Measurements from ENCODE around the gene MICU2.
"Not testable (repeated sequence)": the region's sequence is repeated elsewhere in the genome, so short reads cannot be mapped to it uniquely, and the experiment has no call there.

Gene MICU2

DNA sequence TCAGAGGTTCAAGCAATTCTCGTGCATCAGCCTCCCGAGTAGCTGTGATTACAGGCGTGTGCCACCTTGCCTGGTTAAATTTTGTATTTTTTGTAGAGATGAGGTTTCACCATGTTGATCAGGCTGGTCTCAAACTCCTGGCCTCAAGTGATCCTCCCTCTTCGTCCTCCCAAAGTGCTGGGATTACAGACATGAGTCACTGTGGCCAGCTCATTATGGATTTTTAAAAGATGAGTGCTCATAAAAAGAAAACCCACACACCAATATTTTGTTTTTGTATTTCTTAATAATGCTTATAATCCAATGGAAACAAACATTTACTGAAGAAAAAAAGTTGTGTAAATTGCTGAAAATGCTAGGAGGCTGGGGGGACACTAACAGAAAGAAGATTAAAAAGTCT, 5.0 kb upstream of the MICU2 start:
- DNase-seq (ENCODE audit: low read depth, low spot score) = no peak
- H3K9ac ChIP-seq (ENCODE audit: insufficient read length) = no peak overlapping the region

DNA sequence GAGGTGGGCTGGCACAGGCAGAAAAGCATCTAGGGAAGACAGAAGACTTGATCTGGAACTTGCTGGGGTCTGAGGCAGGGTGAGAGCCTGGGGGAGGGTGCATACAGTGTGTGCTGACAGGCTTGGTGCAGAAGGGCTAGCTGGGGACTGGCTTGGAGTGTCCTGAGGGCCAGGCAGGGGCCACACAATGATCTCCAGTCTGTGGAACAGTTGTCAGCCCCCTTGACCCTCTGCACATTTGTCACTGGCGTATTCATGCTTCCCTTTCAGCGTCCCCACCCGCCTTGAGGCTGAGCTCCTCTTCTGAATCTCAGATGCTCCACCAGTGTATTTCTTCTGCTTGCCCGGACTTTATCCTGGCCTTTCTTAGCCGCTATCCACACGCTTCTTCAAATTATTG, 2.8 kb upstream of the MICU2 start:
- no peak overlapping the region for H3K4me3 ChIP-seq
- no peak for TF ChIP-seq EZH2 (IDR thresholded peaks at IDR 0.05)
- TF ChIP-seq FOXP2 (optimal IDR thresholded peaks at IDR 0.05; ENCODE audit: control extremely low read depth, extremely low read length, insufficient read depth) = no peak
- TF ChIP-seq POLR2AphosphoS5 (IDR thresholded peaks at IDR 0.05; ENCODE audit: borderline replicate concordance, low read depth, low read length) = no peak
- no peaks in the 10 kb centered on the region; the same call in 1 of the 2 replicates for H3K36me3 ChIP-seq (ENCODE audit: insufficient read depth, low read length)
- no peak for DNase-seq (ENCODE audit: low read depth, low spot score)
- H3K9ac ChIP-seq (ENCODE audit: insufficient read length) = no peak overlapping the region
- no peak overlapping the region for H3K27ac ChIP-seq
- H3K9me3 ChIP-seq (ENCODE audit: low read depth, low read length) = no peaks in the 10 kb centered on the region

More for the DNA sequence above, 5.0 kb upstream of the MICU2 start:
- no peak overlapping the region for H3K4me3 ChIP-seq
- H3K27ac ChIP-seq = no peak overlapping the region
- TF ChIP-seq FOXP2 (optimal IDR thresholded peaks at IDR 0.05; ENCODE audit: control extremely low read depth, extremely low read length, insufficient read depth) (no peak), EZH2 (IDR thresholded peaks at IDR 0.05) (no peak), POLR2AphosphoS5 (IDR thresholded peaks at IDR 0.05; ENCODE audit: borderline replicate concordance, low read depth, low read length) (no peak)
- no peaks in the 10 kb centered on the region for H3K9me3 ChIP-seq (ENCODE audit: low read depth, low read length)
- no peaks in the 10 kb centered on the region for H3K36me3 ChIP-seq (ENCODE audit: insufficient read depth, low read length)

DNA sequence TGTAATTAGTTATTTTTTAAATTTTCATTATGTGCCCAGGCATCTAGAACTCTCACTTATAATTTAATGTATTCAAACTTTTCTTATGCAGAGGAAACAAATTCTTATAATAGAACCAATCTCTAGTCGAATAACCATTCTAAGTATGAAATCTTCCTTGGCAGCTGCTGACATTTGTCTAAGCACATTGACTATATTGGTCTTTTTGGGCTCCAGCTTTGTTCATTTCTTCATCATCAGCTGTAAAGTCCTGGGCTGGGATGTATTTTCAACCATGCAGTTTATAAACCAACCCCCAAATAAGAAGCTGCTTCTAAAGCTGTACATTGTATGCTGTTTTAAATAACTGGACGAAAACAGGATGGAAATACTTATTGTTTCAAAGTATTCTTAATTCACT, 2.3 kb upstream of the MICU2 start:
- Histone ChIP-seq H3K27ac (no peak overlapping the region), H3K36me3 (ENCODE audit: insufficient read depth, low read length) (peaks cover 4% of the 10 kb centered on the region; the same call in 1 of the 2 replicates), H3K4me3 (no peak overlapping the region), H3K9me3 (ENCODE audit: low read depth, low read length) (no peaks in the 10 kb centered on the region), H3K9ac (ENCODE audit: insufficient read length) (no peak overlapping the region)
- DNase-seq (ENCODE audit: low read depth, low spot score) = no peak
- TF ChIP-seq EZH2 (IDR thresholded peaks at IDR 0.05) = no peak
- no peak for TF ChIP-seq POLR2AphosphoS5 (IDR thresholded peaks at IDR 0.05; ENCODE audit: borderline replicate concordance, low read depth, low read length)
- no peak for TF ChIP-seq FOXP2 (optimal IDR thresholded peaks at IDR 0.05; ENCODE audit: control extremely low read depth, extremely low read length, insufficient read depth)

DNA sequence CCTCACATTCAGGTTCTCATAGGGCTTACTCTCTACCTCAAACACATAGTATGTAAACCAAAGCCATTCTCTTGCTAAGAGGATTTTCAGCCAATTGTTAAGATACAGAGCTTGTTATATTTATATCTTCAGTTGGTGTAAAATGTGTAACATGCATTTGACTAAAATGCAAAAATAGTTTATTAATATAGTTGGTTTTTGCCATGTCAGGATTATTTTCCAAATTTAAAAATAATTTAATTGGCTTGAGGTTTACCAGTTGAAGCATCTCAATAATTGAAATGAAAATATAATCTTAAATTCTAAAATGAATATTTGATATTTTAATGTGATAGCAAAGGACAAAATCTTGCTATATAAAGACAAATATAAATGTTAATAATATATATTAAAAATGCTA, 7.2 kb downstream of the MICU2 start:
- Histone ChIP-seq H3K27ac (no peak overlapping the region), H3K4me3 (no peak overlapping the region), H3K36me3 (ENCODE audit: insufficient read depth, low read length) (peaks cover 7% of the 10 kb centered on the region; the same call in 1 of the 2 replicates), H3K9ac (ENCODE audit: insufficient read length) (no peak overlapping the region), H3K9me3 (ENCODE audit: low read depth, low read length) (0 out of 2 replicates have a peak, but pooled peaks cover 1% of the 10 kb centered on the region)
- TF ChIP-seq POLR2AphosphoS5 (IDR thresholded peaks at IDR 0.05; ENCODE audit: borderline replicate concordance, low read depth, low read length) (no peak), EZH2 (IDR thresholded peaks at IDR 0.05) (no peak)
- DNase-seq (ENCODE audit: low read depth, low spot score) = no peak

DNA sequence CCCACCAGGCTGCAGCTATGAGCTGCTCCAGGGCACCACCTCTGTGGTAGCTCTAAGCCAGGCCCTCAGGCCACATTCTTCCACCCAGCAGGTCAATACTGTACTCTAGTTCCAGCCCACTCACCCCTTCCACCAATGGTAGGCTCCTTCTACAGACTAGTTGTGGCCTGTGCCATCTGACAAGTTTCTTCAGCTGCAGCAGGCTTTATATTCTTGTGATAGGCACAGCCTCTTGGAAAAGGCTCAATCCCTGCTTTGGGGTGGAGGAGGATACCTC, 8.5 kb downstream of the MICU2 start:
- Histone ChIP-seq H3K4me3 (no peak overlapping the region), H3K36me3 (ENCODE audit: insufficient read depth, low read length) (no peaks in the 10 kb centered on the region), H3K9me3 (ENCODE audit: low read depth, low read length) (0 out of 2 replicates have a peak, but pooled peaks cover 3% of the 10 kb centered on the region), H3K27ac (no peak overlapping the region), H3K9ac (ENCODE audit: insufficient read length) (no peak overlapping the region)
- DNase-seq (ENCODE audit: low read depth, low spot score) = no peak
- TF ChIP-seq EZH2 (IDR thresholded peaks at IDR 0.05) (no peak), POLR2AphosphoS5 (IDR thresholded peaks at IDR 0.05; ENCODE audit: borderline replicate concordance, low read depth, low read length) (no peak), FOXP2 (optimal IDR thresholded peaks at IDR 0.05; ENCODE audit: control extremely low read depth, extremely low read length, insufficient read depth) (no peak)

DNA sequence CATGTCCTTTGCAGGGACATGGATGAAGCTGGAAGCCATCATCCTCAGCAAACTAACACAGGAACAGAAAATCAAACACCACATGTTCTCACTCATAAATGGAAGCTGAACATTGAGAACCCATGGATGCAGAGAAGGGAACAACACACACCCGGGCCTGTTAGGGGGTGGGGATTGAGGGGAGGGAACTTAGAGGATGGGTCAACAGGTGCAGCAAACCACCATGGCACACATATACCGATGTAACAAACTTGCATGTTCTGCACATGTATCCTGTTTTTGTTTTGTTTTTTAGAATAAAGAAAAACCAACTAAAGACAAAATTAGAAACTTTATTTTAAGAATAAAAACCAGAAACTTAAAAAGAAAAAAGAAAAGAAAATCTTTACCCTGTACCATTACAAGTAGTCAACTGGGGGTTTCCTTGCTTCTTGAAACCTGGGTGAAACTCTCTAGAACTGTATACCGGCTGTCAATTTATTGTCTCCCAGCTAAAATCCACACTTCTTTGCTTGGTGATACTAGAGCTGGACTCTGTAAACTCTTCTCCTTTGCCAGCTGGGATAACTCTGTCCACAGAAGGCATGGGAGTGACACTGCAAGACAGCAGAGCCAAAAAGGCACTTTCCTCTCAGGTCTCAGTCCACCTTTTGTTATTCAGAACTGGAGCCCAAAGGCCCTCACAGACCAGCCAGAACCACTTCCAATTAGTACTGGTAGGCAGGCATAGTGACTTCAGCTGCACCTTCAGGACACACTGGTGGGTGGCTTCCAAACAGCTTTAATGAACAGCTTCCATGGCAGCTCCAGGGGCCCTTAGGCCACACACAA, 9.0 kb downstream of the MICU2 start:
- no peak overlapping the region for H3K9ac ChIP-seq (ENCODE audit: insufficient read length)
- H3K4me3 ChIP-seq = no peak overlapping the region
- no peaks in the 10 kb centered on the region for H3K36me3 ChIP-seq (ENCODE audit: insufficient read depth, low read length)
- no peak overlapping the region for H3K27ac ChIP-seq
- no peak for DNase-seq (ENCODE audit: low read depth, low spot score)
- TF ChIP-seq FOXP2 (optimal IDR thresholded peaks at IDR 0.05; ENCODE audit: control extremely low read depth, extremely low read length, insufficient read depth) (no peak), EZH2 (IDR thresholded peaks at IDR 0.05) (no peak), POLR2AphosphoS5 (IDR thresholded peaks at IDR 0.05; ENCODE audit: borderline replicate concordance, low read depth, low read length) (no peak)
- H3K9me3 ChIP-seq (ENCODE audit: low read depth, low read length) = 0 out of 2 replicates have a peak, but pooled peaks cover 3% of the 10 kb centered on the region

DNA sequence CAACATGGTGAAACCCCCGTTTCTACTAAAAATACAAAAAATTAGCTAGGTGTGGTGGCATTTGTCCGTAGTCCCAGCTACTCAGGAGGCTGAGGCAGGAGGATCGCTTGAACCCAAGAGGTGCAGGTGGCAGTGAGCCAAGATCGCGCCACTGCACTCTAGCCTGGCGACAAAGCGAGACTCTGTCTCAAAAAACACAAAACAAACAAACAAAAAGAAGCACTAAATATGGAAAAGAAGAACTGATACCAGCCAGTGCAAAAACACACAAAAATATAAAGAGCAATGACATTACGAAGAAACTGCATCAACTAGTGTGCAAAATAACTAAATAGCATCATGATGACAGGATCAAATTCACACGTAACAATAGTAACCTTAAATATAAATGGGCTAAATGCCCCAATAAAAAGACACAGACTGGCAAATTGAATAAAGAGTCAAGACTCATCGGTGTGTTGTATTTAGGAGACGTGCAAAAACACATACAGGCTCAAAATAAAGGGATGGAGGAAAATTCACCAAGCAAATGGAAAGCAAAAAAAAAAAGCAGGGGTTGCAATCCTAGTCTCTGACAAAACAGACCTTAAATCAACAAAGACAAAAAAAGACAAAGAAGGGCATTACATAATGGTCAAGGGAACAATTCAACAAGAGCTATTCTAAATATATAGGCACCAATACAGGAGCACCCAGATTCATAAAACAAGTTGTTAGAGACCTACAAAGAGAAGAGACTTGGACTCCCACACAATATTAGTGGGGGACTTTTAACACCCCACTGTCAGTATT, 13.1 kb downstream of the MICU2 start:
- not testable (repeated sequence) for DNase-seq (ENCODE audit: low read depth, low spot score); H3K4me3 ChIP-seq; H3K9ac ChIP-seq (ENCODE audit: insufficient read length); H3K27ac ChIP-seq; H3K36me3 ChIP-seq (ENCODE audit: insufficient read depth, low read length); H3K9me3 ChIP-seq (ENCODE audit: low read depth, low read length)

DNA sequence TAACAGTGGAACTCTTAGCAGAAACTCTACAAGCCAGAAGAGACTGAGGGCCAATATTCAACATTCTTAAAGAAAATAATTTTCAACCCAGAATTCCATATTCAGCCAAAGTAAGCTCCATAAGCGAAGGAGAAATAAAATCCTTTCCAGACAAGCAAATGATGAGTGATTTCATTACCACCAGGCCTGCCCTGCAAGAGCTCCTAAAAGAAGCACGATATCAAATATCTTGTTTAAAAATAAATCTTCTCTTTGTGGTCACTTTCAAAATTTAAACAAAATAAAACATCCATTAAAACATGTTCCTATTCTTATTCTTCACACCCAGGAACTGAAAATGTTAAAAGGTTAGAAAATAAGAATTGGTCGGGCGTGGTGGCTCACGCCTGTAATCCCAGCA, 13.7 kb downstream of the MICU2 start:
- H3K9ac ChIP-seq (ENCODE audit: insufficient read length) = no peak overlapping the region
- H3K36me3 ChIP-seq (ENCODE audit: insufficient read depth, low read length) = no peaks in the 10 kb centered on the region
- 0 out of 2 replicates have a peak, but pooled peaks cover 3% of the 10 kb centered on the region for H3K9me3 ChIP-seq (ENCODE audit: low read depth, low read length)
- no peak overlapping the region for H3K27ac ChIP-seq
- no peak overlapping the region for H3K4me3 ChIP-seq
- TF ChIP-seq FOXP2 (optimal IDR thresholded peaks at IDR 0.05; ENCODE audit: control extremely low read depth, extremely low read length, insufficient read depth) = no peak
- TF ChIP-seq POLR2AphosphoS5 (IDR thresholded peaks at IDR 0.05; ENCODE audit: borderline replicate concordance, low read depth, low read length) = no peak
- no peak for TF ChIP-seq EZH2 (IDR thresholded peaks at IDR 0.05)
- no peak for DNase-seq (ENCODE audit: low read depth, low spot score)

DNA sequence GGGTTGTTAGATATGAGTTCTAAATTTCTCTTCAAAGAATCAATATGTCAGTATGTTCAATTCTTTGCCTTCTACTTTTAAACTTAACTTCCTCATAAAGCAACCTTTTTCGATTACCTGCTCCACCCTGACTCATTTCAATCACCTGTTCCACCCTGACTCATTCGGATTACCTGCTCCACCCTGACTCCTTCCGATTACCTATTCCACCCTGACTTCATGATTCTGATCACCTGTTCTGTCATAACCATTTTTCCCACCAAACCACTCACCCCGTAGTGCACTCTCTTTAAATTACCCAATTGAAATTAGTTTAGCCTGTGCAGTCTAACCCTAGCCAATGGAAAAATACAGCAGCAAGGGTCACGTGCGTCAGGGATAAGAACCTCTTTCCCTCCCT, 14.5 kb downstream of the MICU2 start:
- H3K36me3 ChIP-seq (ENCODE audit: insufficient read depth, low read length); H3K9me3 ChIP-seq (ENCODE audit: low read depth, low read length); H3K4me3 ChIP-seq; H3K27ac ChIP-seq; DNase-seq (ENCODE audit: low read depth, low spot score); H3K9ac ChIP-seq (ENCODE audit: insufficient read length): not testable (repeated sequence)

DNA sequence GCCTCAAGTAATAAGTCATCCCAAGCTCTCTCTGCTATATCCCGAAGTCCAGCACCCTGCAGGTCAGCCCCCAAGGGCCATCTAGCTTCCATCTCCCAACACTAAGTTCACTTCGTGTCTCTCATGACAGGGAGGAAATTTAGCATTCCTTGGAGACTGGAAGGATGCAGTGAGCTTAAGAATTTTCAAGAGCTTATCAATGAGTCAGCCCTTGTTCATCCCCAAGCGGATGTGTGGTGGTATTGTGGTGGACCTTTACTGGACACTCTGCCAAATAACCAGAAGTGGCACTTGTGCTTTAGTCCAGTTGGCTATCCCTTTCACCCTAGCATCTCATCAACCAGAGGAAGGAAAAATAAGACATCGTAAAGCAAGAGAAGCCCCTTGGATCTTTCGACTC, 15.6 kb downstream of the MICU2 start:
- H3K4me3 ChIP-seq; H3K9ac ChIP-seq (ENCODE audit: insufficient read length); DNase-seq (ENCODE audit: low read depth, low spot score); H3K27ac ChIP-seq; H3K9me3 ChIP-seq (ENCODE audit: low read depth, low read length); H3K36me3 ChIP-seq (ENCODE audit: insufficient read depth, low read length): not testable (repeated sequence)

All from SK-N-MC (cell line).